NCI-H2196 (cell line): ENCODE measurements around the gene SLC2A5.
"Not testable (repeated sequence)": the region's sequence is repeated elsewhere in the genome, so short reads cannot be mapped to it uniquely, and the experiment has no call there.

Experiments
- DNase-seq: peaks from one replicate; lab custom pipeline; 2025; ENCODE audit not compliant: unreplicated experiment; lab: John Stamatoyannopoulos, UW

Gene SLC2A5, protein sequence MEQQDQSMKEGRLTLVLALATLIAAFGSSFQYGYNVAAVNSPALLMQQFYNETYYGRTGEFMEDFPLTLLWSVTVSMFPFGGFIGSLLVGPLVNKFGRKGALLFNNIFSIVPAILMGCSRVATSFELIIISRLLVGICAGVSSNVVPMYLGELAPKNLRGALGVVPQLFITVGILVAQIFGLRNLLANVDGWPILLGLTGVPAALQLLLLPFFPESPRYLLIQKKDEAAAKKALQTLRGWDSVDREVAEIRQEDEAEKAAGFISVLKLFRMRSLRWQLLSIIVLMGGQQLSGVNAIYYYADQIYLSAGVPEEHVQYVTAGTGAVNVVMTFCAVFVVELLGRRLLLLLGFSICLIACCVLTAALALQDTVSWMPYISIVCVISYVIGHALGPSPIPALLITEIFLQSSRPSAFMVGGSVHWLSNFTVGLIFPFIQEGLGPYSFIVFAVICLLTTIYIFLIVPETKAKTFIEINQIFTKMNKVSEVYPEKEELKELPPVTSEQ

DNA sequence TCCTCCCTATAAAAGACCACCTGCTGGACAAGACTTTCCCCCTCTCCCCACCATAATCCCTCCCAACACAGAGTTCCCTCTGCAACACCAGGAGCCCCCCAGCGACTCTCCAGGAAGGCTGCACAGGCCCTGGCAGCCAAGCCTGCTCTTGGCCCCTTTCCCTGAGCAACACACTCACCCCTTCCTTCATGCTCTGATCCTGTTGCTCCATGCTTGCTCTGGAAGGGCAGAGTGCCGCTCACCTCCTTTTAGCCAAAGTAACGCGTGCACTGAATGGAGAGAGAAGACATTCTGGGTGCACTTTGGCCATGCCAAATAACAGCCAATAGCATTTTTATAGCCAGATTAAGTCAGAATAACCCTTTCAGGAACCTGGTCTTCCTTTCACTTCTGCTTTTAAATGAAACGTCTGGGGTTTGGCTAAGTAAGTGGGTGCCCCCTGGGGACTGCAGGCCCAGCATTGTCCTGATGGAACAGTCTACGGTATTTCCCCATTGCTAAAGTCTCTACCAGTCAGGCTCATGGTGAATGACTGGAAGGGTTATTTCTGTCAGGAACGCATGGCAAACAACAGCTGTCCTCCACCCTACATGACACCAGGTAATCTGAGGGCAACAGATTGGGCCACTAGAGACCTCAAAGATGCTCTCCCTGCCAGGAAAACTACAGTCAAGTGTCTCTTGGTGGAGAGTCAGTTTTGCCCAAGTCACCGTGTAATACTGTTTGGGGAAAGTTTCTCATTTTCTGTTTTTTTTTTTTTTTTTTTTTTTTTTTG lies at the start of gene SLC2A5:
SLC2A5 (minus strand) TSS at position 310 of the 775 bp plus-strand sequence; CDS start at position 211, 99 bp downstream.
- no peak for DNase-seq

DNA sequence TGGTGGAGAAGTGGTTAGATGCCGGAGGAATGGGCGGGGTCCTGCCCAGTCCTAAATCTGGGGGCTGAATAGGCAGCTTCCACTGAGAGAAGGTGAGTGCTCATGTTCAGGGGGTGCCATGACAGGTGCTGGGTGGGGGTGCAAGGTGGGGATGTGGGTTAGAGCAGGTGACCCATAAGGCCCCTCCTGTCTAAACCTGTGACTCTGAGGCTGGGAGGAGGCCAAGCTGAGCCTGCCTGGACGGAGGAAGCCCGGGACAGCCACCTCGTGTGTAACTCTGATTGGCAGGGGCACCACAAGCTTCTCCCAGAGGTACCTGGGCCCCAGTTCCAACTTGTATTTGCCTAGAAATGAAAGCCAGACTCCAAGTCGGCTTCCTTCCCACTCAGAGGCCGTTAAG lies 48.8 kb upstream of the SLC2A5 start:
- no peak for DNase-seq

DNA sequence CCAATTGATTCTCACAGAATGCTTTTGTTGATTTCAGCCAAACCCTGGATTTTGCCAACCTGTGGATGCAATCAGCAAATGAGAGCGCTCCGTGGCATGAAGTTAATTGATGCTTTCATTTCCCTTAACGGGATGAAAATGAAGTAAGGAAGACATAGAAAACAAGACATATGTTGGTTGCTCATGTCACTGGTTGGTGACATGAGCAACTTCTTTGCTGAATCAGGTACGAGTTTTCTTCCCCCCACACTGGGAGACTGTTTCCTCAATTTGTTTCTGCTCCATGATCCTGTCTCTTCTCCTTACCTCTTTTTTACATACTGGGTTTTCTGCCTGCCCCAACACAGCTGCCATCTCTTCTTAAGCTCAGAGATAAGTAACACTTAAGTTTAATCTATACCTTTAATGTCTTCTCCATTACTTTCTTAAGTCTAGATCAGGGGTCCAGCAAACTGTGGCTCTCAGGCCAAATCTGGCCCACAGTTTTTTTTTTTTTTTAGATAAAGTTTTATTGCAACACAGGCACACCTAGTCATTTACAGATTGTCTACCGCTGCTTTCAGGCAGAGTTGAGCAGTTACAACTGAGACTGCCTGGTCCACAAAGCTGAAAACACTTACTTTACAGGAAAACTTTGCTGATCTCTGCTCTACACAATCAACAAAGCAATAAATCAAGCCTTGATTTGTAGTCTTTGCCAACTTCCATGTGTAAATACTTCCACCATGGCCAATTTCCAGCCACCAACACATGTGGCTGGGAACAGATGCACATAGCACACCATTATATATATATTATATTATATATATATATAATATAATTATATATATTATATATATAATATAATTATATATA lies 46.1 kb upstream of the SLC2A5 start:
- DNase-seq, result no peak

DNA sequence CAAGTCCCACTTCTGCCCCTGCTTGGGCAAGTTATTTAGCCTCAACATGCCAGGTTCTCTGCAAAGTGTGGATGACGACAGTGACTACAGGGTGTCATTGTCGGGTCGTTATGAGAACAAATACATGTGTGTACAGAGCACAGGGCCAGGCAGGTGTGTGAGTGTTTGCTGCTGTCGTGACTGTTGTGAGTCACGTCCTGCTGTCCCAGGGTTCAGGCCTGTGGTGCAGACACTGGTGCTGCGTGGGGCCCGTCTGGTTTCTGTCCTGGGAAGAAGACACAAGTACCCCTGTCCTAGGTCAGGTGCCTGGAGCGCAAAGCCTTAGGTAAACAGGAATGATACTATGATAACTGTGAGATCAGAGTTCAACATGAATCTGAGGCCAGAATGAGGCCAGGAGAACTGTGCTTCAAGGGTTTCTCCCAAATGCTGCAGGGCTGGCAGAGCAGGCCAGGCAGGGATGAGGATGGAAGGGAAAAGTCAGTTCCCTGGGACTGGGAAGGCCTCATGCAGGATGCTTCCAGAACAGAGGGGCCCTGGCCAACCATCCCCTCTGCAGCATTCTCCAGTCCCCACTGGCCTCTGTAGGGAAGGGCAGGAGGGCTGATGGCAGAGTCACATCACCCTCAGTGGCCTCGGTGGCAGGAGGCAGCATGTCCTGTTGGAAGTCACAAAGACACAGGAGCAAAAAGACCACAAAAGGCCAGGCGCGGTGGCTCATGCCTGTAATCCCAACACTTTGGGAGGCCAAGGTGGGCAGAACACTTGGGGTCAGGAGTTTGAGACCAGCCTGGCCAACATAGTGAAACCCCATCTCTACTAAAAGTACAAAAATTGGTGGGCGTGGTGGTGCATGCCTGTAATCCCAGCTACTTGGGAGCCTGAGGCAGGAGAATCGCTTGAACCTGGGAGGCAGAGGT lies 43.8 kb upstream of the SLC2A5 start:
- no peak for DNase-seq

DNA sequence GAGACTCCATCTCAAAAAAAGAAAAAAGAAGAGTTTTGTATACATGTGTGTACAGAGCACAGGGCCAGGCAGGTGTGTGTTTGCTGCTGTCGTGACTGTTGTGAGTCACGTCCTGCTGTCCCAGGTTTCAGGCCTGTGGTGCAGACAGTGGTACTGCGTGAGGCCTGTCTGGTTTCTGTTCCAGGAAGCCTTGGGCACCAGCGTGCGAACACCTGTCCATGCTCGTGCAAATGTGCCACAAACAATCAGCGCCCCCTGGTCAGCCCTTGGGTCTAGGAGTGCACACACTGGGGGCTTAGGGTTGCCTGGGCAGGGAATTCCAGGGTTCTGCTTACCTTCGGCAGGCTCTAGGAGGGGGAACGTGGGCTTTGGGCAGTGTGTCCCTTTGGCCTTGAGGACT lies 42.5 kb upstream of the SLC2A5 start:
- no peak for DNase-seq

DNA sequence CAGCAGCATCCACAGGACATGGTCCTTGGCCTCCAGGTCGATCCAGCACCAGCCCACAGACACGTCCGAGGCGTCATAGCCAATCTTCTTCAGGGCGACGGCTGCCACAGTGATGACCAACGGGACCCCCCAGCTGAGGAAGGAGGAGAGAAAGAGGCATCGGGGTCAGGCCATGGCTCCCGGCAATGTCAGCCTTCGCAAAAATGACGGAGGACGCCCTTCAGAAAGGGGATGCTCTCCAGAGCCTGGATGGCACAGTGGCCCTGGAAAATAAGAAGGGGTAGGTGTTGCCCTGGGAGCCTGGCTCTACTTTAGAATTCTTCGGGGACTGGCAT lies 41.9 kb upstream of the SLC2A5 start:
- DNase-seq, result no peak

DNA sequence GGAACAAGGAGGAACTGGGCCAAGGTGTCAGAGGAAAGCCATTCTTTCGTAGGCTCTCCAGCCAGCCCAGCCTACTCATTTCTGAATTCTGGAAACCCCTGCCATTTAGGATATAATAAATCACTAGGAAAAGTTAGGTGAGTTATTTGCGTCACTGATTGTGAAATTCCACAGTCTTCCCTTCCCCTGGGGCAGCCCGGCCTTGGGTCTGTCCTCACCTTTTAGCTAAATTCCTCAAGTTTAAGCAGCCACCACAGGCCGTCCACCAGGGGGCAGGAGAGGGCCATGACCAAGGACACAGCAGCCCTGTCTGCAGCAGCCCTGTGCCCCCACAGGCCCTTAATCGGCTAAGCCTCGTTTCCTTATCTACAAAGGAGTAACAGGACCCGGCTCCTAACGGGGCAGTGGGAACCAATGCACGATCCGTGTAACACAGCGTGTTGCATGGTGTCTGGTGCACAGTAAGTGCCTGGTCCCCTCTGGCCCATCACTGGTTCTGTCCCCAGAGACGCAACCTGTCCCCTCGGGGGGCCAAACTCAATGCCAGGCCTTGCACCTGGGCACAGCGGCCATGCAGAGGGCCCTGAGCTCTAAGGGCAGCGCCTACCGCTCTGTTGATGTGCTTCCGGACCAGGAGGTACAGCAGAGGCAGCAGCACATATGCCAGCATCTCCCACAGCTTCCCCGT lies 41.4 kb upstream of the SLC2A5 start:
- peak; percentile 82 for DNase-seq

DNA sequence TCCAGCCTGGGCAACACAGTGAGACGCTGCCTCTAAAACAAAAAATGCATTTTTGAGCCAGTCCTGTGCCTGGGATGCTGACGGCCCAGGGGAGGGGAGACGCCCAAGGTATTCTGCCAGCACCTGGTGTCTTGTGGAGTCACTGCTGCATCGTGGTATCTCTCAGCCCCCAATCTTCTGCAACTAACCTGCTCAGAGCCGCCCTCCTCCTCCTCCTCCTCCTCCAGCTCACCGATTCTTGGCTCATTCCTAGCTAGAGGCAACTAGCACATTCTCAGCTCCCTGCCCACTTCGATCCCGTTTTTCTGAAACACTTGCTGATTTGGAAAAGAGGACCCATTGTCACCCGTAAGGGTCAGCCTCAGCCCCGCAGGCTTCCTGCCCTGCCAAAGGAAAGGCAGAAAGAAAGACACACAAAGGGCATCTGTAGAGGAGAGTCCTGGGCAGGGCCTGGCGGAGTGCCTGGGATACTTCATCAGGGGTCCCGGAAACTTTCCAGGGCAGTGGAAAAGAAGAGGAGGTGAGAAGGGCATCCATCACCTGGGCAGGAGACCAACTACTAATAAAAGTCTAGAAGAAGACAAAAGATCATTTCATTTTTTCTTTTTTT lies 38.7 kb upstream of the SLC2A5 start:
- DNase-seq, result no peak

DNA sequence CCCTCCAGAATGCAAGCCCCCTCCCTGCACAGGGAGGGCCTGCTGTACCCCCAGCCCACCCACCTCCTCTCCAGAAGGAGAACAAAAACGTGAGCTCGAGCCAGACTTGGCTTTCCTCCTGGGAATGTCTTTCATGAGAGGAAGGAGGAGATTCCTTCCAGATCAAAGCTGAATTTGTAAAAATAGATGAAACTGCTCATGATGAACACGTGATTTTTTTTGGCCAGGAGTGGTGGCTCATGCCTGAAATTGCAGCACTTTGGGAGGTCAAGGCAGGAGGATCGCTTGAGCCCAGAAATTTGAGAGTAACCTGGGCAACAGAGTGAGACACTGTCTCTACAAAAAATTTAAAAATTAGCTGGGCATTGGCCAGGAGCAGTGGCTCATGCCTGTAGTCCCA lies 37.7 kb upstream of the SLC2A5 start:
- no peak for DNase-seq

DNA sequence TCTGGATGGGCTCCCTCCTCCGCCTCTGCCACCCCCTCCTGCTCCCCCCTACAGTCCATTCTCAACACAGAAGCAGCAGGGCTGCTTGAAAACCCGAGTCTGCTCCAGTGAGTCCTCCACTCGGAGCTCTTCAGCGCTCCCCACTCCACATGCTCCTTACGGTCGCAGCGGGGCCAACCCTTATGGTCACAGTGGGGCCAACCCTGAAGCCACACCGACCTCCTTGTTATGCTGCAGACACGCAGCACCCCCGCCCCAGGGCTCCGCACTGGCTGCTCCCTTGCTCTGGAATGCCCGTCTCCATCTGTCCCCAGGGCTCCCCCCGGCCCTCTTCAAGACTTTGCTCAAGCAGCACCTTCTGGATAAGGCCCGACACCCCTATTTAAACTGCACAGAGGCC lies 36.9 kb upstream of the SLC2A5 start:
- DNase-seq, result no peak

DNA sequence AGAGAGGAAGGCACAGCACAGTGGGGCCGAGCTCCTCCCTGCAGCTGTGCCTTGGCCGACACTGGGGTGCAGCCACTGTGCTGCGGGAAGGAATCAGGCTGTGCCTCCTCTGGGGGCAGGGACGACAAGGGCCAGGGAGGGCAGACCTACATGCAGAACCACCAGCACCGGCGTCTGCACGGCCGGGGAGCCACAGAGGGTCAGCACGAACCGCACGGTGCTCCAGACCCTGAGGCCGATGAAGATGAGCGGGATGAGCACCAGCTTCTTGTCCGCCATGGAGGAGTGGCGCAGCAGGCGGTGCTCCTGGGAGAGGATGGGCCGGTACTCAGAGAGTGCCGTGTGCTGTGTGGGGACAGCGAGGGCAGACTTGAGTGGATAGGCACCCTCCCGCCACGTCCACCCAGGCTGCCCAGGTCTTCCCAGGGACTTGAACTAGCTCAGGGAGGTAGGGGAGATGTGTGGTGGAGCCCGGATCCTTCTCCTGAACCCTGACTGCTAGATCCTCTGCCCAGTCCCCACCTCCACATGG lies 36.0 kb upstream of the SLC2A5 start:
- DNase-seq, result no peak

DNA sequence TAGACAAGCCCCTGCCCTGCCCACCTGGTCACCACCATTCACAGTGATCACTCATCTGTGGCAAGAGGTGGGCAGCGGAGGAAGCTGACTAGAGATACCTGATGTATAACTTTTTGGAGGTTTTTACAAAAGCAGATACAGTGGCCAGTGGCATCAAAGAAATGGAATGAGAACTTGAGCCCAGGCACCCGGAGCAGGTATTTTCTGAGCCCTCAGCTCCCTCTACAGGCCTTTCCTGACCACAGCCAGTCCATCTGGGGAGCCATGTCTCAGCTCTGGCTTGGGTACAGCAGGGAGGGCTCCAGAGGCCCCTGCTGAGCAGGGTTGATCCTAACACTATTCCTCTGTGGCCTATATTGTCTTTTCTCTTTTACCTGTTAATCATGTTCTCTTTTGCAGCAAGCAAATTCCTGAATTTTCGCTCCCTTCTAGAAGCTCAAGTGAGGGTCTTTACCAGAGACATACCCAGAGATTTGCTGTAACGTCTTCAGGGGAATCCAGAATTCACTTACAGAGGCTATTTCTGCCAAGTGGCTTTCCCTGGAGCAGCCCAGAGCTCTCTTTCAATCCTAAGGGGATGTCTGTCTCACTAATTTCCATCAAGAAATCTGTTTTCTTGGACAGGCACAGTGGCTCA lies 32.2 kb upstream of the SLC2A5 start:
- peak; percentile 24 for DNase-seq

DNA sequence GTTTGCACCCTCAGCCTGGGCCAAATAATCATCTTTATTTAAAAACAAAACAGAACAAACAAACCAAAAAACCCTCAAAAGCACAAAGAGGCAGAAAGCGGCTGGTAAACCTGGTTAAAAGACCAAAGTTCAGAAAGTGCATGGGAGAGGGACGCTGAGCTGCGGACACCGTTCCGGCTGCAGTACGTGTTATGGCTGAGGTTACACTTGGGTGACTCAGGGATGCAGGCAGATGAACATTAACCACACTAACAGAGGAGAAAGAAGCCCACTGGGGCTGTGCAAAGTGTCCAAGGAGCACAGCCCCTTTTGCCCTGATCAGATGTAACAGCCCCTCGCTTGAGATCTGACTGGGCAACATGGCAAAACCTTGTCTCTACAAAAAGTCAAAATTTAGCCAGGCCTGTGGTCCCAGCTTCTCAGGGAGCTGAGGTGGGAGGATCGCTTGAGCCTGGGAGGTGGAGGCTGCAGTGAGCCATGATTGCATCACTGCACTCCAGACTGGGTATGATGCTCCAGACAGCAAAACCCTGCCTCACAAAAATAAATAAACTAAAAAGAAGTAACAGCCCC lies 31.1 kb upstream of the SLC2A5 start:
- no peak for DNase-seq

DNA sequence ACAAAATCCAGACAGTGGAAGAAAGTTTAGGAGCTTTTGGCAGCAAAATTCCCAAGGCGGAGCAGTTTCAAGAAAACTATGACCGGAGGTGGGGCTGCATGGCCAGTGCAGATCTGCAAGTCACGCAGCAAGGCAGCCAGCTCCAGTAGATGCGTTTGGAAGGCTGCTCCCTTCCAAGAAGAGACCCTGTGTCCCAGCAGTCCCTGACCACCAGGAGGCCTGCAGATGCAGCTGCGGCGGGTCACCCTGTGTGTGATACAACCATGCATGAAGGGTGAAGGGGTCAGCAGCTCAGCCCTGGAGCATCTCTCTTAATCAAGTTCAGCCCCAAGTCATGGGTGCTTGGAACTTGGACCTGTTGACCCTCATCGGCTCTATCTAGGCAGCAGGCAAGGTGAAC lies 30.1 kb upstream of the SLC2A5 start:
- no peak for DNase-seq

DNA sequence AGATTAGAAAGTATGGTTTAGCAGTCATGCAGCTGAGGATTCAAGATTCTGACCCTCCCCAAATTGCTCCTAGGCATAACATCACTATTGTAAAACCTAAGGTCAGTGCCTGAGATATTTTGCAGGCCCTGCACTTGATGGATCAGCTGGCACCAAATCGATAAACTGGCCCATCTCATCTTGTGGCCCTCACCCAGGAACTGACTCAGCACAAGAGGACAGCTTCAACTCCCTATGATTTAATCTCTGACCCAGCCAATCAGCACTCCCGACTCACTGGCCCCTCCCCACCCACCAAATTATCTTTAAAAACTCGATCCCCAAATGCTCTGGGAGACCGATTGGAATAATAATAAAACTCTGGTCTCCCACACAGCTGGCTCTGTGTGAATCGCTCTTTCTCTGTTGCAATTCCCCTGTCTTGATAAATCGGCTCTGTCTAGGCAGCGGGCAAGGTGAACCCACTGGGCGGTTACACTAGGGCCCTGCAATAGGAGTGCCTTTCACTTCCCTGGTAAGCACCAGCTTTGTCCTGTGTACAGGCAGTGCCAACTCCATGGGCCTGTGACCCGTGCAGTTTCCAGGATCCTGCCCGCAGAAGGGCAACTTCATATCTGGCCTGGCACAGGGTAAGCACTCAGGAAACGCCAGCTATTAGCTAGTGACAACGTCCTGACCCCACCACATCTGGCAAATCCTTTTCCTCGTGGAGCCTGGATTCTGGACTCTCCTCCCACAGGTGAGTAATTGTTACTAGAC lies 28.7 kb upstream of the SLC2A5 start:
- DNase-seq, result no peak

DNA sequence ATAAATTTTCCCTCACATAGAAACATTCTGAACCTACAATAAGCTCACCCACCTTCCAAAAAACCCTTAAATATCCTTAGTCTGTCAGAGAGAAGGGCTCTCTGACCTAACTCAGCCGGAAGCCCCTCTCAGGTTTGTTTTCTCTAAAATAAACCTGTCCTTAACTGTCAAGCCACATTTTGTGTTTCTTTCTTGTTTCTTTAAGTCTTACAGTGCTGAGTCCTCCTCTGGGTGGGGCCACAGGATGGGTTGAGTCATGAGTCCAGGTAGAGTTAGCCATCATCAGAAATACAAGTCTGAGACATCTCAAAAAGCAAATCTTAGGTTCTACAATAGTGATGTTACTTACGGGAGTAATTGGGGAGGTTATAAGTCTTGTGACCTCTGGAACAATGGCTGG lies 26.4 kb upstream of the SLC2A5 start:
- DNase-seq, result no peak

DNA sequence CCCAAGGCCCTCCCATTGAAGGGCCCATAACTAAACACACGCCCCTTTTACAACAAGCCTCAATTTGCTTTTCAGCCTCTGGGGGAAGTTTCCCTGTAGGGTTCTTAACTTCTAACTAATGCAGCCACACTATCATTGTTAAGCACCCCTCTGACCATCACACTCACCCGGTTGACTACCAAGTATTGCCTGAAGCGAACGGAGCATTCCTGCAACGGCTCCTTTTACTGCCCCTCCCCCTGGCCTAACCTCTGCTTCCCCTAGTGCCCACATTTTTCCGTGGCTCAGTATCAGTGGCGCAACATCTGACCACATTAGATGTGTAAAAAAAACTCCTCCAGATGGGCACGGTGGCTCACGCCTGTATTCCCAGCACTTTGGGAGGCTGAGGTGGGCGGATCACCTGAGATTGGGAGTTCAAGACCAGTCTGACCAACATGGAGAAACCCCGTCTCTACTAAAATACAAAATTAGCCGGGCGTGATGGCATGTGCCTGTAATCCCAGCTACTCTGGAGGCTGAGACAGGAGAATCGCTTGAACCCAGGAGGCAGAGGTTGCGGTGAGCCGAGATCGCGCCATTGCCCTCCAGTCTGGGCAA lies 24.7 kb upstream of the SLC2A5 start:
- not testable (repeated sequence) for DNase-seq
